H1 (cell line): ENCODE measurements around the gene TFF3. TPM values are rescaled to one million over a fixed set of nuclear protein-coding genes. Genes with fewer than 3 reads are reported as not detected.

Experiments
- RNF2 ChIP-seq: fragments of 200-900, 300-1000 bp; sonication (generic); IDR thresholded peaks from 2 replicates; pipeline ENCODE4 v1.7.1; 2016; ENCODE audit warnings: borderline replicate concordance, low read depth, mild to moderate bottlenecking, antibody characterized with exemption, low read length; ENCODE audit not compliant: poor library complexity, severe bottlenecking; ENCODE audit errors: missing control alignments
- SIN3A ChIP-seq, 2 experiments: IDR thresholded peaks in 1 of 2; conservative IDR thresholded peaks in 1 of 2; 2 replicates each; pipeline ENCODE4 v1.6.1; 2011 to 2012; ENCODE audit warnings: low read length in 2 of 2, improper control_type of control experiment in 1 of 2, low read depth in 1 of 2, mild to moderate bottlenecking in 1 of 2
- polyA plus RNA-seq, 7 experiments: library from polyadenylated mRNA; depleted of rRNA in 3 of 7; stranded (reverse) in 5 of 7; unstranded in 2 of 7; fragments of >200 nt in 5 of 7; fragments of 200-250 nt in 2 of 7; gene quantifications; 1 replicate in 5 of 7; 2 replicates in 1 of 7; 4 replicates in 1 of 7; pipeline versions ENCODE4 v1.2.1 to v1.2.3, GENCODE V29; 2011 to 2013; ENCODE audit warnings: missing spikeins in 2 of 7, mixed read lengths in 2 of 7
- total RNA-seq: library from RNA; stranded (reverse); fragmentation: NEBNext Ultra II Directional; extraction: Animal tissue kit (Norgen Biotek cat#: 25700); gene quantifications from 2 replicates; pipeline ENCODE4 v1.2.1, GENCODE V29; 2021

TFF3 gene
- total and polyA plus RNA-seq, 2 of the 8 experiments (the other 6 are each of a cell fraction or from before 2014, with no cell fraction given) = 1.7 to 6.7 TPM

DNA sequence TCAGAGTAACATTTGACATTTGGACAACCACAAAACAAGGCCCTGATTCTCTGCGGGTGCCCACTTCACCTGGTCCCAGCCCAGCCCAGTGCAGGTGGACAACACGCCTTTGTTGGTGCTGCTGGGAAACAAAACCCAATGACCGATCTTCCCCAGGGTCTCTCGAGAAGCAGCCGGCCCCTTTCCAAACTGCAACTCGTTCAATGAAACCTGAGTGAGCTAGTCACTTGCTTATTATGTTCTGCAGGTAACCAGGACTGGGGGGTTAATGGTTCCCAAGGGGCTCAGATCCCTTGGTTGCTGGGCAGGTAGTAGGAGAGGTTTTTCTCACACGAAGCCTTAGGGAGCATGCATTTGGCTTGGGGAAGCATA, 53.4 kb downstream of the TFF3 start (continued):
- TF ChIP-seq SIN3A (conservative IDR thresholded peaks at IDR 0.05 in 1 of 2, IDR thresholded peaks at IDR 0.05 in 1 of 2; ENCODE audit: low read depth in 1 of 2, low read length in 2 of 2) (no peak), RNF2 (no peak)
- TF ChIP-seq, all 59 proteins: peak for 0

Other genes with a start within 250 kb of the TFF3 start
- gene UMODL1, start 244.1 kb downstream of the TFF3 start, total RNA-seq = not detected in 2 replicates
- gene UMODL1, start 244.1 kb downstream of the TFF3 start, polyA plus RNA-seq (2011; rRNA removed) = 0.02 TPM in 1 of 2 replicates, not detected in the other
- 4.0 TPM in 2 replicates for gene ABCG1, start 96.3 kb downstream of the TFF3 start, total RNA-seq
- gene ABCG1, start 96.3 kb downstream of the TFF3 start, polyA plus RNA-seq (2011; rRNA removed) = 2.1 and 3.8 TPM in 2 replicates
- gene TFF2, start 35.6 kb upstream of the TFF3 start, total RNA-seq = not detected in 2 replicates
- not detected in 2 replicates for gene TFF2, start 35.6 kb upstream of the TFF3 start, polyA plus RNA-seq (2011; rRNA removed)
- not detected in 2 replicates for gene TFF1, start 51.1 kb upstream of the TFF3 start, total RNA-seq
- not detected in 2 replicates for gene TFF1, start 51.1 kb upstream of the TFF3 start, polyA plus RNA-seq (2011; rRNA removed)
- not detected in 2 replicates for gene TMPRSS3, start 80.6 kb upstream of the TFF3 start, total RNA-seq
- 0.38 and 0.75 TPM in 2 replicates for gene TMPRSS3, start 80.6 kb upstream of the TFF3 start, polyA plus RNA-seq (2011; rRNA removed)
- not detected in 2 replicates for gene UBASH3A, start 88.5 kb upstream of the TFF3 start, total RNA-seq
- not detected in 2 replicates for gene UBASH3A, start 88.5 kb upstream of the TFF3 start, polyA plus RNA-seq (2011; rRNA removed)
- 0.36 TPM in 1 of 2 replicates, not detected in the other for gene RSPH1, start 180.8 kb upstream of the TFF3 start, total RNA-seq
- gene RSPH1, start 180.8 kb upstream of the TFF3 start, polyA plus RNA-seq (2011; rRNA removed) = 0.08 and 0.24 TPM in 2 replicates
- gene SLC37A1, start 198.4 kb upstream of the TFF3 start, total RNA-seq = 23.7 and 30.9 TPM in 2 replicates
- 15.6 and 21.8 TPM in 2 replicates for gene SLC37A1, start 198.4 kb upstream of the TFF3 start, polyA plus RNA-seq (2011; rRNA removed)